ENCODE data around the gene OSBPL5.

Gene OSBPL5

DNA sequence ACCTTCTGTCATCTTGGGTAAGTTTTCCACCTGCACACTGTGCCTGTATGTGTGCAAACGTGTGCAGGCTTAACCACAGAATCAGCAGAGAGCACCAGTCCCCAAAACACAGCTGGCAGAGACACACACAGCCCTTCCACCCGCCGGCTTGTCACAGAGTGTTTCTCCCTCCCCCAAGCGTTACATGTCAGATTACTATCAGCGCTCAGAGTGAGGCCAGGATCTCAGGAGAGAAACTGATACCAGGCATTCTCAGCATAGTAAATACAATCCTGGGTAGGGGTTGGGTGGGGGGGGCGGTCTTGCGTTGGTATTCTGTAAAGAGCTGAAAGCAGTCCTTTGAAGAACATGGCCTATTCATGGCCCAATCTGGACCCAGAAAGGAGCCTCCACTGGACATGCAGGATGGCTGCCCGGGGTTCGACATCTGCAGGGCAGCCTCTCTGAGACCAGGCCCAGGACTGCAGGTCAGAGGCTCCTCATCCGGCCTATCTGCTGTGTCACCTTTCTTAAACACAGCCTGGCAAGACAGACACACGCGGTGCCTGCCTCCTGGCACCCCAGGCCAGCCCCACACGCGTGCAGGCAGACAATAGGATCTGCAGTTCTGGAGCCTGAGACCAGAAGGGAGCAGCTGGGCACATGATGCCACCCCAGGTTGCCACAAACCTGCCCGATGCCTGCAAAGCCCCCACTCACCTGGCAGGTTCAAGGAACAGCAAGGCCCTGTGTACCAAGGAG, 1.7 kb downstream of the OSBPL5 start:
- no peak for DNase-seq

DNA sequence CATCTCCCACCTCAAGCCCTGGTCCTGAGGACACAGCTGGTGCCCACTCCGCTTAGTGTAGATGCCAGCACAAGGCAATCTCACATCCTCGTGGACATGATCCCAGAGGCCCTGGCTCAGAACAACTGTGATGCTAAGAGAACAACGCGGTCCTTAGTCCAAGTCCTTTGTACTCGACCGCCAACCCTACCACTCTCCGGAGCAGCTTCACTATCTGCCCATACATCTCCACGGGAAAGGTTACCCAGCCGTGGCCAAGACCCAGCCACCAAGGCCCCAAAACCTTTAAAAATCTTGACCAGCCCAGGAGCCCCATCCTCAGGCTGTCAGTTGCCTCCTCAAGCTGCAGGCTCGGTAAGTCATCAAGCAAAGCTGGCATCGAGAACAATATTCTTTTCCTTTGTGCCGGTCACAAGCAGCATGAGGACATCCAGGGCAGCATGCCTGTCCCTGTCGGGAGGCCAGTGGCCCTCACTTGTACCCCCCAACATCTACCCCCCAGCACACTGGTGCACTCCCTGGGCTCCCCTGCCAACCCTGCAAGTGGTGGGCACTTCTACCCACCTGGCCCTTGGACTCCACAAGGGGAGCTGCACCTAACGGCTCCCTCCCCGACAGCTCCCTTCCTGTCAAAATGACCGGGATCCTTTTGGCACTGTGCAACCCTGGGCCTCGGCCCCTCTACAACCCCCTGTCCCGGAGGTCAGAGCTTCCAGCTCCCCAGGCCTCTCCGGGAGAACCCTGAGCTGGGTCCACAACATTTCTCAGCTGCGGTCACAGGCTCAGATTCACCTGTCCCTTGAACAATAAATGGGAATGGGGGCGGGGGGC, 2.5 kb downstream of the OSBPL5 start:
- DNase-seq, result no peak

DNA sequence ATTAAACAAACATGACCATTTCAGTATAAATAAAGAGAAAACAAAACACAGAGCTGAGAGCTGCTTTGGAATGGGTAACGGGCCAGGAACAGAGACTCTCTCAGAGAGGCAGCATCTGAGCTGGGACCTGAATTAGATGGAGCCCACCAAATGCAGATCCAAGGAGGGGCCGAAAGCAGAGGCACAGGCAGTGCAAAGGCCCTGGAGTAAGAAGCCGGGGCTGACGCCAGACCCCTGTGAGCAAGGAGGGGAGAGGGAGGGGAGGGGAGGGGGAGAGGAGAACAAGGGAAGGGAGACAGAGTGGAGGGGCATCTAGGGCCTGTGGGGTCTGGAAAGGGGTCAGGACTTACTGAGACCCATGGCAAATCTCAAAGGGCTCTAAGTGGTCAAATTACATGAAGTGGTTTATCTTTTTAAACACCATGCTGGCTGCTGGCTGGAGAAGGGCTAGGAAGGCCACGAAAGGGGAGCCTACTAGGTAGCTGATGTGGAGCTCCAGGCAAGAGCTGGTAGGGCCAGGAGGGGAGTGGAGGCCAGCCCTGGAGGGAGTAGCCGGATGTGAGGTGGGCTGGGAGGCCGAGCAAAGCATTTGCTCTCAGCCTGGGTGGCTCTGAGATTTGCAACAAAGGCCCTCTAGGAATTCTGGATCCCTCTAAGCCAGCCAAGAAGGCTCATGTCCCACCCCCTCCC, 3.2 kb downstream of the OSBPL5 start:
- DNase-seq, result no peak

DNA sequence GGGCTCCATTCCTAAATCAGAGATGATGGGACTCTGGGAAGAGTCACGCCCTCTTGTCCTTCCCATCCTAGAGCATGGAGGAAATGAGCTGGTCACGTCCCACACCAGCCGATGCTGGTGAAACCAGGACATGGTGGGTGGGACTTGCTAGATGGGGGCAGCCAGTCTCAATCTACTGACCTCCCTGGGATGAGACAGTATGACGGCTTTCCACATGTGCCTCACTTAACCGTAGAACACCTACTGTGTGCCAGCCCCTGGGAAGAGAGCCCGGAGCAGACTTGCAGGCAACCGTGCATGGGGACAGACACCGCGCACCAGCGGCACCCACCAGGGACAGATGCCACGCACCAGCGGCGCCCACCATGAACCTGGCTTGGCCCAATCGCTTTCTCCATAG, 3.8 kb downstream of the OSBPL5 start:
- peak; percentile 34 for DNase-seq

DNA sequence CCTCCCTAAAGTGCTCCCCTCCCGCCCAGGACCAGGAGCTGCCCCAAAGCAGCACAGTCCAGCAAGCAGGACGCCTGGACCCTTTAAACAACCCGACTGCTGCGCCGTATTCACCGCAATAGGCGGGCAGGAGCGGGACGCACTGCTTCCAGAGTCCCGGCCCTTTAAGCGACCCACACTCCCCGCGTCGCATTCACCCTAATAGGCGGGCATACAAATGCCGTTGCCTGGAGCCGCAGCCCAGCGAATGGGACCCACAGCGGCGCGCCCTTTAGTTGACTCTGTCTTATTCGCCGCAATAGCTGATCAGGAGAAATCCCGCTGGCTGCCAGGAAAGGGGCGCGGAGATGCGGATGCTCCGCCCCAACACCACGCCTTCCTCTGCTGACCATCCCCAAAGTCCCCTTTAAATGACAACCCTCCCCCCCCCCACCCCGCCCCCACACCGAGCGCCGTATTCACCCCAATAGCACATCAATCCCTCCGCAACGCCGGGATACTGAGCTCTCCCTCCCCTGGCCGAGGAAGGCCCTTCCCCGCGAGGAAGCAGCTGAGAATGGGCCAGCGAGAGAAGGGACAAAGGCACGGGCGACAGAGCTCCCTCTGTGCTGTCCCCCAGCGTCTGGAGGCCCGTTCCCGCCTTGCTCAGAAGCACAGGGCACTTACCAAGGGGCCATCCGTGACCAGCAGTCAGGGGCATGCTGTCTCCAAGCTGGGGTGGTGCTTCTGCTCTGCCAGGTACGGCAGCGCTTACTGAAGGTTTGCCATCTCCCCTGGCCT, 4.7 kb downstream of the OSBPL5 start:
- peak; percentile 97 for DNase-seq

DNA sequence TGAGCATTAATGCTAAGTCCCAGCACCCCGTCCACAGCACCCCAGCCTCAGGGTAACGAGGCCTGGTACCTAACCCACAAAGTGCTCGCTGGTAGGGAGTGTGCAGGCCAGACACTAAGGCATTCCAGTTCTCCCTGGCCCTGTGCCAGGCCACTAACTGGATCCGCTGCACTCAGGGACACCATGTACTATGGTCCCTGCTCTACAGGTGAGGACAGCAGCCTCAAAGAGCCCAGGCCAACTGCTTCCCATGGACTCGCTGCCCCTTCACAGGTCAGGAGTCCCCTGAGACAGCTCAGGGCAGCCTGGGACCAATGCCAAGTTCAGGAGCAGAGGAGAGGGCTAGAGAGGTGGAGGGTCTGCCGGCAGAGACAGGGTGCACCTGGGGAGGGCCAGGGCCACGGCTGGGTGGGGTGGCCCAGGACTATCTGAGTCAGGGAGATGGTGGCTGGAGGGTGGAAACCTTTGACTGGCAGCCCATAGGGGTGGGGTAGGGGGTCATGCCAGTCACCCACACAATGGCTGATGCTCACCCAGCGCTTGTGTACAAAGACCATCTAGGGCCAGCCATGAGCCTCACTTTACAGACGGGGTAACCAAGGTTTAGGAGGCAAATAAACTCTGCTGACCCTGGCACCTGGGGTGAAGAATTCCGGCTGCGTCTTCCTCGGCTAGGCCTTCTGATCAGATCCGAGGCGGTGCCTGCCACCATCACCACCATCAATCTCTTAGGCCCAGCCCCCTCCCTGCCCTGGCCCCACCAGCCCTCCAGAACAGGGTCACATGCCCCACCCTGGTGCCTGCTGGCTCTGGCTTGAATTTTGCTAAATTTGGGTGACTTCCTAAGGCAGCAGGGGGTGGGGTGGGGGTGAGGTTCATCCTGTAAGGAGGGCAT, 5.6 kb downstream of the OSBPL5 start:
- DNase-seq, result peak; percentile 37

DNA sequence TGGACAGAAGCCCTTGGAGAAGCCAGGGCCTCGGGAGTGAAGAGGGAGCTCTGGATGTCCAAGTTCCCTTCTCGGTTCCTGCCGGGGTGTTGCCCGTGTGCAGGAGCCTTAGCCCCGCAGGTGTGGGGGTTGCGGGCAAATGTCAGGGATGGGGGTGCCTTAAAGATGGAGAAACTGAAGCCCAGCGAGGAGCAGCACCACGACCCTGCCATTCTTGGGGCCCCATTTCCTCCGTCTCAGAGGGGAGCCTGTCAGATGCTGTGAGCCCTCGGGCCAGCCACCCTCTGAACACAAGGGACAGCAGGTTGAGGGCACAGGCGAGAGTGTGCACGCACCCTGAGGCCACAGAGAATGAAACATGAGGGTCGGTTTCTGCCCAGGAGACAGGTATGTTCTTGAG, 6.3 kb downstream of the OSBPL5 start:
- no peak for DNase-seq

DNA sequence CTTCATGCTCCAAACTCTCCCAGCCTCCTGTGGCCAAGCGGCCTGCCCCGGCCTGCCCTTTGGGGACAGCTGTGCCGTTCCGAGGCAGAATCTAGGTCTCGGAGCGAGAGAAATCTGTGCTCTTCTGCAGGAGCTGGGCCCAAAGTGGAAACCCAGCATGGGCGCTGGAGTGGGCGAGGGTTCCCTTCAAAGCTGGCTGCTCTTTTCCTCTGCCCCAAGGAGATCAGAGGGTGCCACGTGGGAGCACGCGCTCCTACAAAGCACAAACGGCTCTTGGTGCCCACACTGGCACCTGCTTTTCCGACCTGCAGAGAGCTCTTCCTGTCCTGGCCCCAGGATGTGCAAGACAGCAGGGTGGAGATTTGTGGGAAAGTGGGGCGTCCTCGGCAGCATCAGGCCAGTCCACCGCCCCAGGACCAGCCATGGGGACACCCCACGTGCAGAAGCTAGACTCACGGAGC, 6.9 kb downstream of the OSBPL5 start:
- DNase-seq, result no peak

DNA sequence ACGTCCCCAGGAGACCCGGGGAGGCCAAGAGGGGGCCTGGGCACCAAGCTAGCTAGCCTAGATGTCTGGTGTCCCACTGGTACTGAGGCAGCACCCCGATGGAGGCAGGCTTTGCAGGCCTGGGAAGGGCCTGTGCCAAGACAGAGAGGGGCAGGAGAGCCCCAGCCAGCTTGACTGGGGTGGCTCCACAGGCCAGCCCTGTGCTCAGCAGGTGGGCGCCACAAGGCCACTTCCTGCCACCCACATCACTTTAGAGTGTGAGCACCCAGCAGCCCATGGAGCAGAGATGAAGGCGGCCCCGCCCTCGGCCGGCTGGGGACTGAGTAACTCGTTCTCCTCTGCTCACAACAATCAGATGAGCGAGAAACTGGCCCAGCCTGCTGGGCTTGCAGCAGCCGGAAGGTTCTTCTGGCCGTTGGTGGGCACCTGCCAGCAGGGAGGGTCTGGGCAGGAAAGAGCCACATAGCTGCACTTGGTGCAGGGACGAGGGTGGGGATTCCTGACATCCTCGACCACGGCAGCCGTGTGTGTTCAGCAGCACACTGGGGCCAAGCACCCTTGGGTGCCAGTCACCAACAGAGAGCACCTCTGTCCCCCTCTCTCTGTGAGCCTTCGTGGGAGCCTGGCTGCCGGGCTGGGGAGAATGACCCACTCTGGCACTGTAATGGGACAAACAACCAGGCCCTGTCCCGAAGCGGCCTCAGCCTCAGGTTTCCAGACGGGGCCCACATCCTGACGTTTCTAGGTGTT, 7.6 kb downstream of the OSBPL5 start:
- peak; percentile 43 for DNase-seq

DNA sequence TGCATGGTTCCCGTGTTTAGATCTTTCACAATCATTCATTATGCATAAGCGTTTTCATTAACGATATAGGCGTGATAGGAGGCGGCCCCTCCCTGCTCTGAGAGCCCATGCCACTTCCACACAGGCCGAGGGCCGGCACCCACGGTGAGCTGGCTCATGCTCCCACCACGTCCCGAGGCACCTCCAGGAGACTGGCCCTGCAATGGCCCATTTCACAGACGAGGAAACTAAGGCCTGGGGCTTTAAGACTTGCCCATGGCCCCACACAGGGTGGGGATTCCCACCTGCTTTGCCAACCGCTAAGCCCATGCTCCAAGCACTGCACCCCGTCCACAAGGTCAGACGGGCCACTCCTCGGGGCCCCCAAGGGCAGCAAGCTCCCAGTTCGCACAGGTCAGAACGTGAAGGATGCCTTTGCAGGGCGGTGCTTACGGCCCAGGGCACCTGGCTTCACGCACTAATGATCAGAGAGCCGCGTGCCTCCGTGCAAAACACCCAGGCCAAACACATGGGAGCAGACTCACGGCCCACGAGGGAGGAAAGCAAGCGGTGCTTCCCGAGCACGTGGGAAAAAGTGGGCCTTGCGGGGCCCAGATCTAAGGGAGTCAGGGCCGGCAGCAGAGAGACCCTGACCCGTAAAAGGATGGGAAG, 8.3 kb downstream of the OSBPL5 start:
- no peak for DNase-seq

DNA sequence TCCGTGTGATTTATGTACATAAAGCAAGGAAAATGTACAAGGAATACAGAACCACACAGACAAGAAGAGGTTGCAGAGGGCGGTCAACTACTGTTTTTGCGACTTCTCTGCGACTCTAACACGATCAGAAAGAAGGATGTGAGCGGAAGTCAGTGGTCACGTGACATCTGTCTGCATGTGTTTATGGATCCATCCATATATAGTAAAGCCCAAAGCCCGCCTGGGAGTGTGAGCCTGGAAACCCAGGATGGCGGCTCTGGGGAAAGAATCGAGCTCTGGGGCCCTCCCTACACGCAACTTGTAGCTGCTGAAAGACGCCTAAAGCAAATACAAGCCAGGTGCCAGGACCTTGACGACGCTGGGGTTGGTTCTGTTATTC, 8.8 kb downstream of the OSBPL5 start:
- peak; percentile 90 for DNase-seq

DNA sequence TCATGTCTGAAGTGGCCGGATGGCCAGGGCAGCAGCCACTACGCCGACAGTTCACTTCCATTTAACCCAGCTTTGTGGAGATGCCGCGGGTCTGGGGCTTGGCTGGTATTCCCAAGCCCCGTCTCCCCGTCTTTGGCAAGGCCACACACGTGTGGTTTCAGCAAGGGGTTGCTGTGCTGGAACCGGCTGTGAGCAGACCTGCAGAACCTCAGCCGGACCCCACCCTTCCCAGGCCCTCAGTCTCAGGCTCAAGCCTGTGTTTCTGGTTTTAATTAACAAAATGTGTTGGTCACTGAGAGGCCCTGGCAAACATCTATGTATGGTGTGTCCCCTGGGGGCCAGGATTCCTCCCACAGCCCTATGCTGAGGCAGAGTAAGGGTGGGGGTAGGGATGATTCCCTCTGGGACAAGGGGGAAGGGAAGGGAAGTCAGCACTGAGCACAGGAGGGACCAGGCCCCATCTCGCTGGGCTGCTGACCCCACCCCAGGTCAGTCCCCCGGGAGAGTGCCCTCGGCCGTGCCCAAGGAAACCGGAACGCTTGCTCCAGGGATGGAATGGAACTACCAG, 9.3 kb downstream of the OSBPL5 start:
- peak; percentile 87 for DNase-seq

DNA sequence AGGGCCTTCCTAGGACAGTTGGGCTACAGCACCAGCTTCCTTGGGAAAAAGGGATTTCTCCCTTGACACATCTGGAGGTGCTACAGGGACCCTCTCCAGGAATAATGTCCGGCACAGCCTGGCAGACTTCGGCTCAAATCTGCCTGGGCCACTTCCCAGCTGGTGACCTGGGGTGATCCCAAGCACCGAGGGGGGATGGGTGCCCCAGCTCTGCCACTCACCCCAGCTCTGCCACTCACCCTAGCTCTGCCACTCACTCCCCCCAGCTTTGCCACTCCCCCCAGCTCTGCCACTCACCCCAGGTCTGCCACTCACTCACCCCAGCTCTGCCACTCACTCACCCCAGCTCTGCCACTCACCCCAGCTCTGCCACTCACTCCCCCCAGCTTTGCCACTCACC, 9.9 kb downstream of the OSBPL5 start:
- DNase-seq, result no peak

DNA sequence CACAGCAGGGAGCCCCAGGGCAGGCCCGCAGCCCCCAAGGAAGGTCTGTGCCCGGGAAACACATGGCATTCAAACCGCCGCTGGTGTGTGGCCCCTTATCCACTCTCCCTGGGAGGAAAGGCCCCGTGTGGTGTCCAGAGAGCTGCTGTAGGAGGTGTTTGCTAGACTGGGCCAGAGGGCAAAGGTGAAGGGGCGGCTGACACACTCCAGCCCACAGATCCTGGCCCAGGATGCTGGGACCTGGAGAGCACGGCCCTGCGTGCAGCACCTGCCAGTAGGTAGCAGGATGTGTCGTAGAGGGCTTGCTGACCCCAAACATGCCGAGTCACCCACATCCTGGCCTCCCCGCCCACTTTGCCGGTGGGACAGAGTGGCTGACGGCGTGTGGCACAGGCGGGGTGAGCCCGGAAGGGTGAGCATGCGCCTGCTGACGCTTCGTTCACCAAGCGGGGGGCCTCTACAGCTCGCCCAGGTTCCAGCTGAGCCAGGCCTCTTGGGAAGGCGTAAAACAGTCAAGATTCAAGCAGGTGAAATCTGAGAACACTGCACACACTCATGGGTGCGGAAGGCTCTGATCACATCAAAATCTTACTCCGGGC, 11.0 kb downstream of the OSBPL5 start:
- no peak for DNase-seq

DNA sequence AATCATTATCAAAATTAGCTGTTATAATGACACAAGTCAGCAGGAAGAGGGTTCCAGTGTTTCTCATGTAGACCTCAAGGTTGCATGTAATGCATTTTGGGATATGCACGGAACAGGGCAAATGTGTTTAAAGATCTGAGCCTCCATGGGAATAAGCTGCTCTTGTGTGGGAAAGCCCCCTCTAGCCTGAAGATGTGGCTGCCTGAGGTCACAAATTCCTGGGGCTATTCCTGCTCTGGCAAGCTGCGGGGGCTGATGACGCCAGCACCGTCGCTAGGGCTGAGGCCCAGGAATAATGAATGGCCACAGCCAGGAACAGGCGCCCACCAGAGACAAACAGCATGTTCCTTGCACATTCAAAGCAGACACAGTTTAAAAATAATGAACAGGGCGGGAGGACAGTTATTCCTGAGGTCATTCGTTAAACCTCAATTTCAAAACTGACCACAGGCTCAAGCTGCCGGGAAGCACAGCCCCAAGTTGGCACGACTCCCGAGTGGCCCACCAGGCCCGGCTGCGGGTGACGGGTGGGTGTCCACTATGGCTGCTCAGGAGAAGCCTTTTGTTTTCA, 11.7 kb downstream of the OSBPL5 start:
- DNase-seq, result peak; percentile 70

DNA sequence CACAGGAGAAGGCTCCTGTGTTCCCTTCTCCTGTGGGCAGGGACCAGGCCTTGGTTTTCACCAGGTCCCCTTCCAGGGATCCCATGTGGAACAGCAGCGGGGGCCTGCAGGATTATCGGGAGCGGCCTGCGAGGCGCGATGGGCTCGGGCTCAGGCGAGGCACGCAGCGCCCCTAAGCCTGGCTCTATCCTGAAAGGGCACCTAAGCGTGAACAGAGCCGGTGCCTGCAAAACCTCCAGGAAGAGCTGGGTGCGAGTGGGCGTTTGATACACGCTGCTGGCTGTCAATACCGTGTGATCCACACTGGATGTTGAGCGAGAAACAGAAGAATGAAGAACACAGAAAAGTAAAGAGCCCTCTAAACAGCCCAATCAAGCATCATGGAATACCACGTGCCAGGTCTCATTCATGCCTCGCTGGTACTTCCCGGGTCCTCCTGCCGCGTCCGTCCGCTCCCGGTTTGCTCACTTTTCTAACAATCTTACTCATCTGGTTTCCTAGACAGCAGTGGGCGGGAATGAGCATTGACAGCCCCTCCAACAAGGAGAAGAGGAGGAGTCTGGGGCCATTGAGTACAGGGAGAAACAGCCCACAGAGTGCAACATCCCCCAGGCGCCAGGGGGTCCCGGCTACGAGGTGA, 12.5 kb downstream of the OSBPL5 start:
- peak; percentile 16 for DNase-seq

DNA sequence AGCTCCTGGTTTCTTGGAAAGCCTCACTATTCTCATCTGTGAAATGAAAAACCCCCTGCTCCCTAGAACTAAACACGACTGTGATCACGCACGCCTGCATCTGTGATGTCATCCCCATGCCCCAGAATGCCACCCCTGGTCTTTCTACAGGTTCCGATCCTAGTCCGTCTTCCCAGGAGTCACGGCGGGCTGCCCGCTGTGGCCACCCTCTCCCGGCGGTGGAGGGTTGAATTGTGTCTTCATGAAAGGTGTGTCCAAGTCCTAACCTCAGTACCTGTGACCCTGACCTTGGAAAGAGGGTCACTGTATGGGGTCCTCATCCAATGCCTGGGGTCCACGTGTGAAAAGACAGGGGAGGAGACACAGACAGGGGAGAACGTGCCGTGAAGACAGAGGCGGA, 14.4 kb downstream of the OSBPL5 start:
- no peak for DNase-seq

DNA sequence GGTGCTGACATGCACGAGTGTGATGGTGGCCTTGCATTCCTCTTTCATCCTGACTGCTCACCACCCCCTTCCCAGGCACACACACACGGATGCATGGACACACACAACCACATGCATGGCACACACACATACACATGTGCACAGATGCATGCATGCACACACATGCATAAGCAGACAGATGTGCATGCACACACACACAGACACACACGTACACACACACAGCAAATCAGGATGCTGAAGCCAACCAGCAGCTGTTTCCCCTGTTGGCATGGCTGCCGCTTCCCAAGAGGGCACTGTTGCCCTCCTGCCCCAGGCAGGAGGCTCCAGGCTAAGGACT, 15.3 kb downstream of the OSBPL5 start:
- no peak for DNase-seq
